Skeletal muscle cell (primary cell): ENCODE results near the gene CCDC92.

Experiments
- DNase-seq: peaks from one replicate; pipeline ENCODE4 v3.0.0-alpha.2; 2010; ENCODE audit warnings: low read depth
- H3K4me3 ChIP-seq: 2 replicates; pipeline ENCODE4 v1.5.1; 2011; ENCODE audit warnings: low read depth, mild to moderate bottlenecking, control low read depth, low read length, moderate library complexity

The CCDC92 gene

DNA sequence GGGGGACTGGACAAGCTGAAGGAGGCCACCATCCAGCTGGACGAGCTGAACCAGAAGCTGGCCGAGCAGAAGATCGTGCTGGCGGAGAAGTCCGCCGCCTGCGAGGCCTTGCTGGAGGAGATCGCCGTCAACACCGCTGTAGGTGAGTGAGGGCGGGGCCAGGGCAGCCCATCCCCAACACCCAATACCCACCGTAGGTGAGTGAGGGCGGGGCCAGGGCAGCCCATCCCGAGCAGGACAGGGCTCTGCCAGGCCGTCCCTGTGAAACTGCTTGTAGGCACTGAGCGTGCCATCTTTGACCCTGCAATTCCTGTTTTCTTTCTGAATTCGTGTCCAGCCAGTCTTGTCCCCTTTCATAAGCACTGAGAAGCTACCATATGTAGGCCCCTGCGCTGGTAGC, 74.0 kb downstream of the CCDC92 start:
- H3K4me3 ChIP-seq: no peak overlapping the region
- no peak for DNase-seq

DNA sequence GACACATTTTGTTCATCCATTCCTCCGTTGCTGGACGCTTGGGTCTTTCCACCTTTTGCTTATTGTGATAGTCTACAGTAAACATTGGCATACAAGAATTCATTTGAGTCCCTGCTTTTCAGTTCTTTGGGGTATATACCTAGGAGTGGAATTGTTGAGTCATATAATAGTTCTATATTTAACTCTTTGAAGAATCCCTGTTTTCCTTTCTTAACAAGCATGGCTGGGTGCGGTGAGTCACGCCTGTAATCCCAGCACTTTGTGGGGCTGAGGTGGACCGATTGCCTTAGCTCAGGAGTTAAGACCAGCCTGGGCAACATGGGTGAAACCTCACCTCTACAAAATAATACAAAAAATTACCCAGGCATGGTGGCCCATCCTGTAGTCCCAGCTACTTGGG, 75.4 kb downstream of the CCDC92 start:
- DNase-seq: no peak
- H3K4me3 ChIP-seq: no peak overlapping the region

DNA sequence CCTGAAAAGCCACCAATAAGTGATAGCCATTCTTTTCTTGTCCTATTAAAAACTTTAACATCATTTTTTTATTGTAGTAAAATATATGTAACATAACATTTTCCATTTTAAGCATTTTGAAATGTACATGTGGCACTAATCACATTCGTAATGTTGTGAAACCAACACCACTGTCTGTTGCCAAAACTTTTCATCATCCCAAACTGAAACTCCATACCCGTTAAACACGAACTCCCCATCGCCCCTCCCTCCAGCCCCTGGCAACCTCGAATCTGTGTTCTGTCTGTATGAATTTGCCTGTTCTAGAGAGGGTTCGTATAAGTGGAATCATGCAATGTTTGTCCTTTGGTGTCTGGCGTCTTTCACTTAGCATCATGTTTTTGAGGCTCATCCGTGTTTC, 75.9 kb downstream of the CCDC92 start:
- DNase-seq: no peak
- H3K4me3 ChIP-seq: no peak overlapping the region

DNA sequence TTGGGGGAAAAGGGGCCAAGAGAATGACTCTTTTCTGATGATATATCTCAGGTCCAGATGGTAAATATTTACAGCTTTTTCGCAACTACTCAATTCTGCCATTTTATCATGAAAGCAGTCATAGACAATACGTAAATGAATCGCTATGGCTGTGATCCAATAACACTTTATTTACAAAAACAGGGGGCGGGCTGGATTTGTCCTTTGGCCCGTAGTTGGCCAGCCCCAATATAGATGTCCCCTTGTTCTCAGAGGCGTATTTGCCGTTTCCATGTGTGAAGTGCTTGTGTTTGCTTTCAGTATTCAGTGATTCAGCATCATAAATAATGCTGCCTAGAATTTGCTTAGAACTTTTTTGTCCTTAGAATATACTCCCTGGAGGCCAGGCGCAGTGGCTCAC, 77.2 kb downstream of the CCDC92 start:
- DNase-seq: no peak
- H3K4me3 ChIP-seq: no peak overlapping the region

DNA sequence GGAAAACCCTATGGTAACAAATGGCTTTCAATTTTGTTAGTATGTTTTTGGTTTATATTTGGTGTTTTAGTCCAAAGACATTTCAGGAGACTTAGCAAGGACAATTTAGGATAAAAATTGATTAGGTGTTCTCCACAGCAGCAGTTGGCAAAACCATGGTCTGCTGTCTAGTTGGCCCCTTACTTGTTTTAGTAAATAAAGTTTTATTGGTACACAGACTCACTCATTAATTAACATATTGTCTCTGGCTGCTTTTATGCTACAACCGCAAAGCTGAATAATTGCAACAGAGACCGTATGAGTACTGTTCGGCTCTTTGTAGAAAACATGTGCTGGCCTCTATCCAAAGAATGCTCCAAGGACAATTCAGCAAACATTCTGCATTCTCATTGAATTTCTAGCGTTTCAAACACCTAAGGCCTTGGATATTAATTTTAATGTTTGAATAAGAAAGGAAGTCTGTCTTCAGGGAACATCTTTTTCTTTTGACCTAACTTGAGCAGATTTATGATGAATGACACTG, 77.7 kb downstream of the CCDC92 start:
- H3K4me3 ChIP-seq: no peak overlapping the region
- DNase-seq: no peak

DNA sequence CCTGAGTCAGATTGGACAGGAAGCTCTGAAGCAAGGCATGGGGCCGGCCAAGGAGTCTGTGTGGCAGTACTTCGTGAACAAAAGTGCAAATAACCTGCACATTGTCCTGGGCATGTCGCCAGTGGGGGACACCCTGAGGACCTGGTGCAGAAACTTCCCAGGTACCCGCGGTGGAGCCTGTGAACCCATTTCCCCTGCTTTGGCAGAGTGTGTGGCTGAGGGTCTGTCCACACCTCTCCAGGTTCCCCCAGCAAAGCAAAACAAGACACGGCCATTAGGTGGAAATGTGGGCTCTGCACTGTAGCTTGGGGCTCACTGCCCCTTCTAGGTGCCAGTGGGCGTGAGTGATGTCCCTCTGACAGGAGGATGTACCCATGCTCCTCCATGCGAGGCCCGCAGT, 79.4 kb downstream of the CCDC92 start:
- no peak for DNase-seq
- no peak overlapping the region for H3K4me3 ChIP-seq

DNA sequence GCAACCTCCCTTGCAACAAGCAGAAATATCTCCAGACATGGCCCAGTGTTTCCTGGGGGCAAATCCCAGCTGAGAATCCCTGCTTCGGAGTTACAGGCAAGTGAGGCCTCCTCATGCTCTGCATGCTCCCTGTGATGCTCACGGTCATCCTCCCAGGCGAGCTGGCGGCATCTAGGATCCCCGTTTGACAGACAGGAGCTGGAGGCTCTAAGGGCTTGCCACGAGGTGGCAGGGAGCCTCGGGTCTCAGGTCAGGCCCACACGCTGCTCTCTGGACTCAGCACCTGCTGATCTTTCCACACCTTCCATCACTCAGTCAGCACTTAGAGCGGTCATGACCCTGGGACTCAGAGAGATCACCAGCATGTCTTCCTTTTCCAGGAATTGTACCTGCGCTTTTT, 79.8 kb downstream of the CCDC92 start:
- H3K4me3 ChIP-seq: no peak overlapping the region
- DNase-seq: no peak

DNA sequence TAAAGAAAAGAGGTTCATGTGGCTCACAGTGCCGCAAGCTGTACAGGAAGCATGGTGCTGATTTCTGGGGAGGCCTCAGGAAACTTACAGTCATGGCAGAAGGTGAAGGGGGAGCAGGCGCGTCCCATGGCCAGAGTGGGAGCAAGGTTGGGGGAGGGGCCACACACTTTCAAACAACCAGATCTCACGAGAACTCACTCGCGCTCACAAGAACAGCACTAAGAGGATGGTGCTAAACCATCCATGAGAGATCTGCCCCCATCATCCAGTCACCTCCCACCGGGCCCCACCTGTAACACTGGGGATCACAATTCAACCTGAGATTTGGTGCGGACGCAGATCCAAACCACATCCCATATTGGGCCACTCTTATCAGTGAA, 80.5 kb downstream of the CCDC92 start:
- H3K4me3 ChIP-seq: no peak overlapping the region
- no peak for DNase-seq

DNA sequence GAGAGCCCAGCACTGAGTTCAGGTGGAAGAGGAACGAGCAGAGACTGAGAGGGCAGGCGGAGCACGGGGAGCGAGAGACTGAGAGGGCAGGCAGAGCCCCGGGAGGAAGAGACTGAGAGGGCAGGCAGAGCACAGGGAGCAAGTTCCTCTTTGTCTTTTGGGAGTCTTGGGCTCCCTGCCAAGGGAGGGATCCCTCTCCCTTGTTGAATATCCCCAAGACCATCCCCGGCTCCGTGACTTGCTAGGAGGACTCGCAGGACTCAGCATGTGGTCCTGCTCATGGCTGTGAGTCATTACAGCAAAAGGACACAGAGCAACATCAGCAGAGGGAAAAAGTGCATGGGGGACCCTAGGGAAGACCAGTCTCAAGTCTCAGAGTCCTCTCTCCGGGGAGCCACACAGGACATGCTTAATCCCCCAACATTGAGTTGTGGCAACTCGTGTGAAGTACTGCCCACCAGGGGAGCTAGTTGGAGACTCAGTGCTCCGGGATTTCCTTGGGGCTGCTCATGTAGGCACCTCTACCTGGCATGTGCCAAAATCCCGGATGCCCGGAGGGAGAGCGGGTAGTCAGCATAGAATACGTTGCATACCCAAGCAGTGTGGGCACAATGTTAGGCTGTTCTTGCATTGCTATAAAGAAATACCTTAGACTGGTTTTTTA, 81.0 kb downstream of the CCDC92 start:
- DNase-seq: no peak
- no peak overlapping the region for H3K4me3 ChIP-seq

DNA sequence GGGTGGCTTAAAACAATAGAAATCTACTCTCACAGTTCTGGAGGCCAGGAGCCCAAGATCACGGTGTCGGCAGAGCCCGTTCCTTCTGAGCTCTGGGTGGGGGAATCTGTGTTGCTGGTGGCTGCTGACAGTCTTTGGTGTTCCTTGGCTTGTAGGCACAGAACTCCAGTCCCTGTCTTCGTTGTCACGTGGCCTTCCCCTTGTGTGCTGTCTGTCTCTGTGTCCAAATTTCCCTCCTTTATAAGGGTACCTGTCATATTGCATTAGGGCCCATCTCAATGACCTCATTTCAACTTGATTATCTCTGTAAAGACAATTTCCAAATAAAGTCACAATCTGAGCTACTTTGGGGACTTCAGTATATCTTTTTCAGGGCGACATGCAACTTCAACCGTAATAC, 81.6 kb downstream of the CCDC92 start:
- DNase-seq: no peak
- H3K4me3 ChIP-seq: no peak overlapping the region

DNA sequence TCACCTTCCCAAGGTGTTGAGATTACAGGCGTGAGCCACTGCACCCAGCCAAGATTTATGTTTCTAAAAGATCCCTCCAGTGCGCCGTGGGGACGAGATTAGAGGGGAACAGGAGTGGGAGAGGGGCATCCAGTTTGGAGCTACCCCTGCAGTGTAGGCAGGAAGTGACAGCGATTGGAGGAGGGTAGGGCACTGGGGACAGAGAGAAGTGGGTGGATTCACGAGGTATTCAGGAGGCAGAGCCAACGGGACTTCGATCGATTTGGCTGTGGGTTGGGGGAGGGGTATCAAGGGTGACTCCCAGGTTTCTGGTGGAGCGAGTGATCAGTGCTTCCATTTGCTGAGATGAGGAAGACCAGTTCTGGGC, 82.1 kb downstream of the CCDC92 start:
- DNase-seq: no peak
- no peak overlapping the region for H3K4me3 ChIP-seq

DNA sequence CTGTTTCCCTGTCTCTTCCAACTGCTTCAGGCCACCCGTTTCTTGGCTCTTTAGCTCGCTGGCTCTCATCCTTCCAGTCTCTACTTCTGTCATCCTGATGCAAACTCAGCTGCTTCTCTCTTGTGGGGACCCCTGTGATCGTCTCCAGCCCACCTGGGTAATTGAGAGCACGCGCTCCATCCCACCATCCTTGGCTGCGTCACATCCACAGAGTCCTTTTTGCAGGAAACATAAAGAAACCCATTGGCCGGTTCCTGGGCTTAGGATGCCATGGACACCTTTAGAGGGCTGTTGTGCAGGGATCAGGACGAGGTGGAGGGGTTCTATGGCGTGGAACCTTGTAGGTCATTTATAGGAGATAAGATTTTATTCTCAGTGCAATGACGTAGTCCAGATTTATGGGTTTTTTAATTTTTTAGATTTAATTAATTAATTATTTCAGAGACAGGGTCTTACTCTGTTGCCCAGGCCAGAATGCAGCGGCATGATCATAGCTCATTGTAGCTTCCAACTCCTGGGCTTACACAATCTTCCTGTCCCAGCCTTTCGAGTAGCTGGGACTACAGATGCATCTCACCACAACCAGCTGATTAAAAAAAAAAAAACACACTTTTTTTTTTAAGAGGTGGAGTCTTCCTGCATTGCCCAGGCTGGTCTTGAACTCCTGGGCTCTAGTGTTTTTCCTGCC, 82.6 kb downstream of the CCDC92 start:
- DNase-seq: no peak
- no peak overlapping the region for H3K4me3 ChIP-seq

DNA sequence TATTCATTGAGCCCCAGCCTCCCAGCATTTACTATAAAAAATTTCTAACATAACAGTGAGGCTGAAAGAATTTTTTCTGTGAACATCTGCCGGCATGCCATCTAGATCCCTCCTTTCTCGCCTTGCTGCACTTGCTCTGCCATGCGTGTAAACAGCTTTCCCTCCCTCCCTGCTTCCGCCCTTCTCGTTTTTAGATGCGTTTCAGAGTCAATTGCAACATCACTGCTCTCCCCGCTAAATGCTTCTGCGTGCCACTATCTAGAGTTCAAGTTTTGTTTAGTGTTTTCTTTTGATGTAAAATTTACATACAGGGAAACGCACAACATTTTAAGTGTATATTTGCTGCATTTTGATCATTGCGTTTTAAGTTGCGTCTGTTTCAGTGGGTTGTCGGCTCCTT, 83.6 kb downstream of the CCDC92 start:
- no peak for DNase-seq
- no peak overlapping the region for H3K4me3 ChIP-seq

DNA sequence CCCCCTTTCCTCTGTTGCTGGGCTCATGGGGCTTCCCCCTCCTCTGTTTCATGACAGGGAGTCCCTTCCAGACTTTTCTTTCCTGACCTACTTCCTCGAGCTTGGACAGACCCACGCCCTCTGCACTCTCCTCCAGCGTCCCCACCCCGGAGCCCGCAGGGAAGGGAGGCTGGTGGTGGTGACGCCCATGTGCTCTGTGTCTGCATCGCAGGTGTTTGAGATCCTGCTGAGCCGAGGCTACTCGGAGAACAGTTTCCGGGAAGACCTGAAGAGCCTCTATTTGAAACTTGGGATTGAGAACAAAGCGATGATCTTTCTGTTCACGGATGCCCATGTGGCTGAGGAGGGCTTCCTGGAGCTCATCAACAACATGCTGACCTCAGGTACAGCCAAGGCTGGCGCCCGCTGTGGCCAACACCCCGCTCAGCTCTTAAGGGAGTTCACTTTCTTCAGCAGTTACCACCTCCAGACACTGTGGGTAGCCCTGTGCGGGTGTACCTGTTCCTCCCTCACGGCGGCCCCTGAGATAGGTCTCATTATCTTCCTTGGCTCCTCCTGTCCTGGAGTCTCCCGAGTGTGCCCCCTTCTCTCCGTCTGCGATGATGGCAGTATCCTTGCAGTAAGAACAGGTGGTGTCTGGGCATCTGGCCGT, 85.6 kb downstream of the CCDC92 start:
- H3K4me3 ChIP-seq: no peak overlapping the region
- DNase-seq: no peak

DNA sequence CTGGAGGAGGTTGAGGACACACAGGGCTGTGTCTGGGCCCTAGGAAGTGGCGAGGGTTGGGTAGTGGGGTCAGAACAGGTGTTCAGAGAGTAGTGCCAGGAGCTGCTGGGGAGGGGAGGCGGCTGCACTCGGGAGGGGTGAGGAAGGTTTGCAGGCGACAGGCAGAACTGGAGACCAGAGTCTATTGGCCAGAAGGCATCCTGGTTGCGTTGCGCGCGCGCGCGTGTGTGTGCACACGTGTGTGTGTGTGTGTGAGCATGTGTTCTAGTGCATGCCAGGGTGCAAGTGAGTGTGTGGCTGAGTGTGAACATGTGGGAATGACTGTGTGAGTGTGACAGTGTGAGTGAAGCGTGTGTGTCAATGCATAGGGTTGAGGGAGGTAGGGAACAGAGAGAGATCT, 86.4 kb downstream of the CCDC92 start:
- DNase-seq: no peak
- no peak overlapping the region for H3K4me3 ChIP-seq
